GM21381 (cell line): Measurements from ENCODE around the gene CA5A.

Source experiments
- ATAC-seq: cut with Tn5 transposase; IDR thresholded peaks from one replicate; pipeline ENCODE4 v1.9.1; 2021; ENCODE audit warnings: mild to moderate bottlenecking, moderate library complexity; ENCODE audit not compliant: unreplicated experiment

Gene CA5A

GRCh38 chr16:87964049-87964659 is 27.8 kb upstream of the CA5A start:
- no peak for ATAC-seq

GRCh38 chr16:87963400-87963799 is 27.1 kb upstream of the CA5A start:
- ATAC-seq = no peak

- no peak for ATAC-seq
Observed at GRCh38 chr16:87961623-87962022, 25.3 kb upstream of the CA5A start.

- no peak for ATAC-seq
Observed at GRCh38 chr16:87960852-87961251, 24.5 kb upstream of the CA5A start.

- no peak for ATAC-seq
Observed at GRCh38 chr16:87960296-87960695, 24.0 kb upstream of the CA5A start.

- ATAC-seq = no peak
Observed at GRCh38 chr16:87959391-87959990, 23.2 kb upstream of the CA5A start.

- no peak for ATAC-seq
Observed at GRCh38 chr16:87958632-87959031, 22.3 kb upstream of the CA5A start.

- no peak for ATAC-seq
Observed at GRCh38 chr16:87957296-87958094, 21.2 kb upstream of the CA5A start.

GRCh38 chr16:87956365-87957231 is 20.3 kb upstream of the CA5A start:
- ATAC-seq = no peak

GRCh38 chr16:87956098-87956364 is 19.7 kb upstream of the CA5A start:
- ATAC-seq = no peak

GRCh38 chr16:87955302-87956097 is 19.2 kb upstream of the CA5A start:
- ATAC-seq = no peak

GRCh38 chr16:87954826-87955225 is 18.5 kb upstream of the CA5A start:
- no peak for ATAC-seq

GRCh38 chr16:87954361-87954760 is 18.0 kb upstream of the CA5A start:
- no peak for ATAC-seq

- ATAC-seq = no peak
Observed at GRCh38 chr16:87953308-87954215, 17.2 kb upstream of the CA5A start.

- ATAC-seq = no peak
Observed at GRCh38 chr16:87952751-87953150, 16.4 kb upstream of the CA5A start.

- peak; percentile 3 for ATAC-seq
Observed at GRCh38 chr16:87951552-87952538, 15.5 kb upstream of the CA5A start.

GRCh38 chr16:87950765-87951551 is 14.6 kb upstream of the CA5A start, which contains the start of gene BANP:
Gene BANP (plus strand): TSS chr16:87951434. CDS start chr16:87975116, 23,682 bp downstream.
- ATAC-seq = peak; percentile 83
